Transverse colon (tissue), 4 donors: ENCODE data around the gene NISCH. TPM values are rescaled to one million over a fixed set of nuclear protein-coding genes. Genes with fewer than 3 reads are reported as not detected.
A peak's percentile ranks its signal among the peaks of the same experiment; 100 is the strongest.

ENCODE experiments used
- DNase-seq: peaks from one replicate; pipeline ENCODE4 v3.0.0-alpha.2; 2019
- H3K27ac ChIP-seq, 4 donors: fragments of 200-600 bp; sonication (generic); 2 replicates each; pipeline ENCODE4 v1.5.1; 2016 to 2018; ENCODE audit warnings: inconsistent platforms in 4 of 4
- H3K27me3 ChIP-seq: fragments of 200-600 bp; sonication (generic); 2 replicates; pipeline ENCODE4 v1.5.1; 2017; ENCODE audit warnings: inconsistent platforms
- H3K36me3 ChIP-seq, 4 donors: fragments of 200-600 bp; sonication (generic); 2 replicates each; pipeline ENCODE4 v1.5.1; 2017 to 2019; ENCODE audit warnings: inconsistent platforms in 4 of 4
- H3K4me1 ChIP-seq, 4 donors: fragments of 200-600 bp; sonication (generic); 2 replicates each; pipeline ENCODE4 v1.5.1; 2017 to 2020; ENCODE audit warnings: inconsistent platforms in 4 of 4
- H3K4me3 ChIP-seq, 4 donors: fragments of 200-600 bp; sonication (generic); 1 replicate in 1 of 4; 2 replicates in 3 of 4; pipeline versions ENCODE4 v1.5.1 to v1.6.1; 2017 to 2019; ENCODE audit warnings: inconsistent platforms in 4 of 4
- H3K9me3 ChIP-seq, 2 donors: fragments of 200-600 bp; sonication (generic); 2 replicates each; pipeline ENCODE4 v1.5.1; 2017 to 2019; ENCODE audit warnings: inconsistent platforms in 2 of 2
- CTCF ChIP-seq, 5 experiments: fragments of 200-600 bp in 3 of 5; fragments of 450-650 bp in 2 of 5; sonication (generic) in 3 of 5; IDR thresholded peaks; 1 replicate in 2 of 5; 2 replicates in 3 of 5; pipeline ENCODE4 v1.5.1; 2016 to 2017; ENCODE audit warnings: antibody characterized with exemption in 5 of 5, inconsistent platforms in 3 of 5, mild to moderate bottlenecking in 2 of 5, moderate library complexity in 1 of 5
- EP300 ChIP-seq: sonication (generic); formaldehyde crosslinking; IDR thresholded peaks from one replicate; pipeline ENCODE4 v1.6.1; 2017; ENCODE audit warnings: antibody characterized with exemption, low read depth
- POLR2A ChIP-seq: fragments of 450-650 bp; IDR thresholded peaks from one replicate; pipeline ENCODE4 v1.6.1; 2016; ENCODE audit warnings: antibody characterized with exemption, mild to moderate bottlenecking, moderate library complexity
- POLR2AphosphoS5 ChIP-seq, 3 donors: sonication (generic); formaldehyde crosslinking; IDR thresholded peaks; one replicate each; pipeline ENCODE4 v1.6.1; 2016; ENCODE audit warnings: antibody characterized with exemption in 3 of 3
- WGBS, 2 donors: methylation state at CpG; one replicate each; pipeline ENCODE4 v1.1.5; 2018; ENCODE audit warnings: low coverage in 1 of 2; 5-methylcytosine and 5-hydroxymethylcytosine counted together
- in situ Hi-C, 4 donors: fragments of 200-750 bp; cut with MboI; loops; one replicate each; pipeline versions ENCODE4 v1.15.0 to v1.15.1; 2017; ENCODE audit warnings: low sequenced_read_pairs in 3 of 4, low pct_ligation_motif_present in 1 of 4, low pct_unique_long_range_greater_than_20kb in 1 of 4
- intact Hi-C: fragments of 100-400 bp; cut with DNase I; formaldehyde crosslinking; loops from one replicate; pipeline ENCODE4 v1.15.1; 2023; ENCODE audit warnings: low total_unique reads
- total RNA-seq, 4 donors: library from RNA; depleted of rRNA; stranded (reverse); fragments of >200 nt; gene quantifications; one replicate each; pipeline ENCODE4 v1.1.0, GENCODE V29; 2016

The NISCH gene
- total RNA-seq, 4 donors from 2014 or later, result 72.0 to 137 (median 98.6) TPM

GRCh38 chr3:52461874-52462273, 6.5 kb downstream of the NISCH start:
- DNase-seq, result no peak
- Histone ChIP-seq H3K4me1 (peaks cover 0 to 9% (median 2%) of the 10 kb centered on the region in 4 donors), H3K9me3 (no peaks in the 10 kb centered on the region), H3K36me3 (peaks cover 0 to 21% (median 5%) of the 10 kb centered on the region in 4 donors), H3K27ac (no peak overlapping the region), H3K27me3 (no peaks in the 10 kb centered on the region), H3K4me3 (no peak overlapping the region)
- in situ Hi-C loops (no loop called here), intact Hi-C loops (no loop called here)
- TF ChIP-seq EP300 (no peak), POLR2AphosphoS5 (IDR thresholded peaks at IDR 0.05) (no peak), POLR2A (no peak), CTCF (IDR thresholded peaks at IDR 0.05) (no peak)
- 80 to 86% methylated on average over 1 to 6 of the region's 6 CpGs for WGBS, 2 donors

GRCh38 chr3:52463416-52463815, 8.0 kb downstream of the NISCH start:
- intact Hi-C loops, result no loop called here
- WGBS, 2 donors, result 88% methylated on average over 2 to 5 of the region's 5 CpGs
- in situ Hi-C loops, result no loop called here

GRCh38 chr3:52468336-52468735, 12.9 kb downstream of the NISCH start:
- no peaks in the 10 kb centered on the region for H3K9me3 ChIP-seq
- H3K36me3 ChIP-seq, result peaks cover 0 to 10% (median 4%) of the 10 kb centered on the region in 4 donors
- no peaks in the 10 kb centered on the region for H3K27me3 ChIP-seq
- in situ Hi-C loops (no loop called here), intact Hi-C loops (no loop called here)
- no peak overlapping the region for H3K4me3 ChIP-seq
- no peak for DNase-seq
- TF ChIP-seq CTCF (IDR thresholded peaks at IDR 0.05) (no peak), POLR2AphosphoS5 (IDR thresholded peaks at IDR 0.05) (no peak)
- 53 to 72% methylated on average over 3 to 9 of the region's 9 CpGs for WGBS, 2 donors
- H3K4me1 ChIP-seq, result peaks cover 3 to 19% (median 6%) of the 10 kb centered on the region in 4 donors
- H3K27ac ChIP-seq, result peak overlapping the region in 3 of 4 donors; percentile 10 to 53 (median 27)

More at GRCh38 chr3:52463416-52463815, 8.0 kb downstream of the NISCH start:
- Histone ChIP-seq H3K4me3 (no peak overlapping the region), H3K27ac (no peak overlapping the region), H3K4me1 (peaks cover under 1 to 8% (median 3%) of the 10 kb centered on the region in 4 donors), H3K27me3 (no peaks in the 10 kb centered on the region), H3K9me3 (no peaks in the 10 kb centered on the region), H3K36me3 (peaks cover 0 to 17% (median 5%) of the 10 kb centered on the region in 4 donors)
- DNase-seq, result no peak
- TF ChIP-seq EP300 (no peak), CTCF (IDR thresholded peaks at IDR 0.05) (no peak), POLR2AphosphoS5 (IDR thresholded peaks at IDR 0.05) (no peak), POLR2A (no peak)

- WGBS, 2 donors, result 72 to 83% methylated on average over 1 to 5 of the region's 5 CpGs
- Histone ChIP-seq H3K27me3 (no peaks in the 10 kb centered on the region), H3K4me1 (peaks cover 3 to 19% (median 6%) of the 10 kb centered on the region in 4 donors), H3K36me3 (peaks cover 0 to 16% (median 6%) of the 10 kb centered on the region in 4 donors), H3K27ac (peak overlapping the region in 3 of 4 donors; percentile 8 to 41 (median 27)), H3K9me3 (no peaks in the 10 kb centered on the region), H3K4me3 (no peak overlapping the region)
- DNase-seq, result no peak
- TF ChIP-seq POLR2A, result no peak
- TF ChIP-seq POLR2AphosphoS5 (IDR thresholded peaks at IDR 0.05), result no peak
- TF ChIP-seq EP300, result no peak
- no peak for TF ChIP-seq CTCF (IDR thresholded peaks at IDR 0.05)
- intact Hi-C loops (no loop called here), in situ Hi-C loops (no loop called here)
Measured at GRCh38 chr3:52469001-52469400, 13.6 kb downstream of the NISCH start.
